NB4 (cell line): Measurements from ENCODE around the gene USP51.
"Not testable (repeated sequence)": the region's sequence is repeated elsewhere in the genome, so short reads cannot be mapped to it uniquely, and the experiment has no call there.

Experiments used
- MYC ChIP-seq: IDR thresholded peaks from 2 replicates; pipeline ENCODE4 v1.6.1; 2011; ENCODE audit warnings: low read depth, low read length
- POLR2A ChIP-seq: IDR thresholded peaks from 2 replicates; pipeline ENCODE4 v1.6.1; 2011; ENCODE audit warnings: mild to moderate bottlenecking; ENCODE audit not compliant: insufficient read length; ENCODE audit errors: extremely low read depth
- TF ChIP-seq, protein P1 (sequence below): IDR thresholded peaks from one replicate; pipeline ENCODE4 v1.5.1; 2012; ENCODE audit warnings: low read depth, low read length

DNA sequence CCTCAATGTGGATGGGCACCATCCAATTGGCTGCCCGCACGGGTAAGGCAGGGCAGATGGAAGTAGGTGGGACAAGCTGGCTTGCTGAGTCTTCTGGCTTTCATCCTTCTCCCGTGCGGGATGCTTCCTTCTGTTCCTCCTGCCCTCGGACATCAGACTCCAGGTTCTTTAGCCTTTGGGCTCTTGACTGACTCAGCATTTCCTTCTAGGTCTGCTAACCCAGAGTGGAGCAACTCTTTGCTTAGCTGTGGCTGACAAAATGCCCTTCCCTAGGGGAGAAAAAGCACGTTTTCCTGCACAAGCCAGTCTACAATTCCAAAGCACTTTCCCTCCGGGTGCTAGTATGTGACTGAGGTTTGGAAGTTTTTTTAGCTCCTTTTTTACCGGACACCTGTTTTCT, 9.7 kb downstream of the USP51 start:
- TF ChIP-seq, protein P1, sequence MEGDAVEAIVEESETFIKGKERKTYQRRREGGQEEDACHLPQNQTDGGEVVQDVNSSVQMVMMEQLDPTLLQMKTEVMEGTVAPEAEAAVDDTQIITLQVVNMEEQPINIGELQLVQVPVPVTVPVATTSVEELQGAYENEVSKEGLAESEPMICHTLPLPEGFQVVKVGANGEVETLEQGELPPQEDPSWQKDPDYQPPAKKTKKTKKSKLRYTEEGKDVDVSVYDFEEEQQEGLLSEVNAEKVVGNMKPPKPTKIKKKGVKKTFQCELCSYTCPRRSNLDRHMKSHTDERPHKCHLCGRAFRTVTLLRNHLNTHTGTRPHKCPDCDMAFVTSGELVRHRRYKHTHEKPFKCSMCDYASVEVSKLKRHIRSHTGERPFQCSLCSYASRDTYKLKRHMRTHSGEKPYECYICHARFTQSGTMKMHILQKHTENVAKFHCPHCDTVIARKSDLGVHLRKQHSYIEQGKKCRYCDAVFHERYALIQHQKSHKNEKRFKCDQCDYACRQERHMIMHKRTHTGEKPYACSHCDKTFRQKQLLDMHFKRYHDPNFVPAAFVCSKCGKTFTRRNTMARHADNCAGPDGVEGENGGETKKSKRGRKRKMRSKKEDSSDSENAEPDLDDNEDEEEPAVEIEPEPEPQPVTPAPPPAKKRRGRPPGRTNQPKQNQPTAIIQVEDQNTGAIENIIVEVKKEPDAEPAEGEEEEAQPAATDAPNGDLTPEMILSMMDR, result not testable (repeated sequence)
- TF ChIP-seq POLR2A, MYC: not testable (repeated sequence)
